Suprapubic skin (tissue), 4 donors: ENCODE measurements around the gene USP32. TPM values are rescaled to one million over a fixed set of nuclear protein-coding genes. Genes with fewer than 3 reads are reported as not detected.
"Not testable (repeated sequence)": the region's sequence is repeated elsewhere in the genome, so short reads cannot be mapped to it uniquely, and the experiment has no call there.

Source experiments
- DNase-seq, 2 donors: peaks; one replicate each; pipeline ENCODE4 v3.0.0-alpha.2; 2019; ENCODE audit warnings: low spot score in 2 of 2
- H3K27ac ChIP-seq: fragments of 200-600 bp; sonication (generic); one replicate; pipeline ENCODE4 v1.5.1; 2019
- H3K27me3 ChIP-seq: fragments of 200-600 bp; sonication (generic); one replicate; pipeline ENCODE4 v1.5.1; 2019
- H3K36me3 ChIP-seq: fragments of 200-600 bp; sonication (generic); one replicate; pipeline ENCODE4 v1.5.1; 2019
- H3K4me1 ChIP-seq: fragments of 200-600 bp; sonication (generic); one replicate; pipeline ENCODE4 v1.5.1; 2019
- H3K4me3 ChIP-seq: fragments of 200-600 bp; sonication (generic); one replicate; pipeline ENCODE4 v1.5.1; 2019; ENCODE audit warnings: mild to moderate bottlenecking
- H3K9me3 ChIP-seq: fragments of 200-600 bp; sonication (generic); one replicate; pipeline ENCODE4 v1.5.1; 2019
- EP300 ChIP-seq: sonication (generic); formaldehyde crosslinking; IDR thresholded peaks from one replicate; pipeline ENCODE4 v1.6.1; 2017; ENCODE audit warnings: antibody characterized with exemption
- POLR2A ChIP-seq, 2 donors: fragments of 450-650 bp; IDR thresholded peaks; one replicate each; pipeline ENCODE4 v1.6.1; 2017; ENCODE audit warnings: antibody characterized with exemption in 2 of 2, mild to moderate bottlenecking in 2 of 2, moderate library complexity in 2 of 2
- POLR2AphosphoS5 ChIP-seq, 3 donors: sonication (generic); formaldehyde crosslinking; IDR thresholded peaks; one replicate each; pipeline ENCODE4 v1.6.1; 2017; ENCODE audit warnings: antibody characterized with exemption in 3 of 3
- WGBS: methylation state at CpG from one replicate; pipeline ENCODE4 v1.1.5; 2018; 5-methylcytosine and 5-hydroxymethylcytosine counted together
- total RNA-seq, 4 donors: library from RNA; depleted of rRNA; stranded (reverse); fragments of >200 nt; gene quantifications; one replicate each; pipeline ENCODE4 v1.1.0, GENCODE V29; 2016
- TF ChIP-seq, protein P1 (sequence below), 2 donors: fragments of 200-600 bp in 1 of 2; fragments of 450-650 bp in 1 of 2; sonication (generic) in 1 of 2; IDR thresholded peaks; one replicate each; pipeline ENCODE4 v1.5.1; 2016 to 2019; ENCODE audit warnings: antibody characterized with exemption in 2 of 2, mild to moderate bottlenecking in 1 of 2, moderate library complexity in 1 of 2

USP32 gene
- total RNA-seq, 4 donors from 2014 or later: 58.3 to 74.5 (median 62.0) TPM

GRCh38 chr17:60426596-60426995 is 34.7 kb upstream of the USP32 start:
- TF ChIP-seq POLR2A (IDR thresholded peaks at IDR 0.05): no peak
- no peak for TF ChIP-seq POLR2AphosphoS5 (IDR thresholded peaks at IDR 0.05)
- TF ChIP-seq, protein P1, sequence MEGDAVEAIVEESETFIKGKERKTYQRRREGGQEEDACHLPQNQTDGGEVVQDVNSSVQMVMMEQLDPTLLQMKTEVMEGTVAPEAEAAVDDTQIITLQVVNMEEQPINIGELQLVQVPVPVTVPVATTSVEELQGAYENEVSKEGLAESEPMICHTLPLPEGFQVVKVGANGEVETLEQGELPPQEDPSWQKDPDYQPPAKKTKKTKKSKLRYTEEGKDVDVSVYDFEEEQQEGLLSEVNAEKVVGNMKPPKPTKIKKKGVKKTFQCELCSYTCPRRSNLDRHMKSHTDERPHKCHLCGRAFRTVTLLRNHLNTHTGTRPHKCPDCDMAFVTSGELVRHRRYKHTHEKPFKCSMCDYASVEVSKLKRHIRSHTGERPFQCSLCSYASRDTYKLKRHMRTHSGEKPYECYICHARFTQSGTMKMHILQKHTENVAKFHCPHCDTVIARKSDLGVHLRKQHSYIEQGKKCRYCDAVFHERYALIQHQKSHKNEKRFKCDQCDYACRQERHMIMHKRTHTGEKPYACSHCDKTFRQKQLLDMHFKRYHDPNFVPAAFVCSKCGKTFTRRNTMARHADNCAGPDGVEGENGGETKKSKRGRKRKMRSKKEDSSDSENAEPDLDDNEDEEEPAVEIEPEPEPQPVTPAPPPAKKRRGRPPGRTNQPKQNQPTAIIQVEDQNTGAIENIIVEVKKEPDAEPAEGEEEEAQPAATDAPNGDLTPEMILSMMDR (IDR thresholded peaks at IDR 0.05): no peak
- no peak for TF ChIP-seq EP300
- 83% methylated on average over 10 of the region's 10 CpGs for WGBS
- Histone ChIP-seq H3K4me1 (peaks cover 6% of the 10 kb centered on the region), H3K27me3 (no peaks in the 10 kb centered on the region), H3K36me3 (no peaks in the 10 kb centered on the region), H3K9me3 (no peaks in the 10 kb centered on the region), H3K27ac (no peak overlapping the region), H3K4me3 (no peak overlapping the region)
- DNase-seq: no peak

DNA sequence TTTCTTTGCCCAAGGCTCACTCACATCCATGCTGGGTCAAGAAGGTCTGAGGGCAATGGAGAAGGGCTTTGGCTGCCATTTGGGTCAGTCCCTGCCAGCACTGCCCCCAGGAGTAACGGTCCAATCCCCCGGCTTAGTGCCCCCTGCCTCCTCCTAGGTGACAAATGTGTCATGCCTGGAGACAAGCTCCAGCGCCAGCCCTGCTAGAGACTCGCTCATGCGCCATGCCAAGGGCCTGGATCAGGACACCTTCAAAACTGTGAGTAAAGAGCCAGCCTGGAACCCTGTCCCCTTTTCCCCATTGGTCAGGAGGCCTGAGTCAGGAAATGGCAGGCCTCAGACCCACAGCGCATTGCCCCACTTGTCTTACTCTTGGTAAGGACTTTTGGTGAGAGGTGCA is 33.7 kb upstream of the USP32 start:
- DNase-seq: no peak
- Histone ChIP-seq H3K4me1 (peaks cover 13% of the 10 kb centered on the region), H3K27ac (no peak overlapping the region), H3K27me3 (no peaks in the 10 kb centered on the region), H3K9me3 (no peaks in the 10 kb centered on the region), H3K4me3 (no peak overlapping the region), H3K36me3 (no peaks in the 10 kb centered on the region)
- 87% methylated on average over 6 of the region's 6 CpGs for WGBS
- TF ChIP-seq POLR2AphosphoS5 (IDR thresholded peaks at IDR 0.05) (no peak), POLR2A (IDR thresholded peaks at IDR 0.05) (no peak)
- TF ChIP-seq, protein P1 (IDR thresholded peaks at IDR 0.05): no peak

- peak in 1 of 2 donors; percentile 8 for DNase-seq
- no peaks in the 10 kb centered on the region for H3K36me3 ChIP-seq
- no peaks in the 10 kb centered on the region for H3K27me3 ChIP-seq
- TF ChIP-seq, protein P1 (IDR thresholded peaks at IDR 0.05): no peak
- TF ChIP-seq EP300 (no peak), POLR2AphosphoS5 (IDR thresholded peaks at IDR 0.05) (no peak), POLR2A (IDR thresholded peaks at IDR 0.05) (no peak)
- no peak overlapping the region for H3K27ac ChIP-seq
- H3K4me3 ChIP-seq: no peak overlapping the region
- no peaks in the 10 kb centered on the region for H3K9me3 ChIP-seq
- H3K4me1 ChIP-seq: peaks cover 14% of the 10 kb centered on the region
- 68% methylated on average over 3 of the region's 3 CpGs for whole genome bisulfite sequencing
Measured at GRCh38 chr17:60423865-60424264, 31.9 kb upstream of the USP32 start.

DNA sequence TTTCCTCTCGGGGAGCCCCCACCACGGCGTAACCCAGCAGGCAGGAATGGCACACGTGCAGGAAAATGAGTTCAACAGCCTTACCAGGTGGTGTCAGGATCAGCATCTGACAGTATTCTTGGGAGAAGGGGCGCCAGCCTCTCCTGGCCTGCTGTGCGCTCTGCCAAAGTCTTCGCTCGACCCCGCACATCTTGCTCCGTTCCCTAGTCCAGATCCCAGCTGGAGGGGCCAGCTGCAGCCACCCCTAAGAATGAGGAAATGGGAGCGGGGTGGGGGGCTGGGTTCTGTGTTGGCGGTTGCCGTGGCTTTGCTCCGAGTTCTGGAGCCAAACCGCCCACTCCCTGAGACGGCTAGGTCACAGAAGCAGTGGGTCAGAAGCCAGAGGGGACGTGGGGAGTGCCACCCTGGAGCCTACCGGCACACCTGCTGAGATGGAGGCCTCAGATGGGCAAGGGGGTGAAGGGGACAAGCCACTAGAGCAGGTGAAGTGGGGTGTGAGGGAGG is 30.3 kb upstream of the USP32 start, which contains the start of gene CHCT1:
TSS of gene CHCT1 (plus strand) at position 328 of the 504 bp plus-strand sequence. CDS start at position 432, 104 bp downstream.
- WGBS: 82% methylated on average over 18 of the region's 18 CpGs
- Histone ChIP-seq H3K27me3 (no peaks in the 10 kb centered on the region), H3K36me3 (no peaks in the 10 kb centered on the region), H3K4me3 (peak within 1 kb of the TSS; percentile 53), H3K9me3 (no peaks in the 10 kb centered on the region), H3K4me1 (peaks cover 14% of the 10 kb centered on the region), H3K27ac (peak within 1 kb of the TSS; percentile 12)
- TF ChIP-seq, protein P1 (IDR thresholded peaks at IDR 0.05): no peak
- TF ChIP-seq EP300: no peak
- no peak for TF ChIP-seq POLR2AphosphoS5 (IDR thresholded peaks at IDR 0.05)
- TF ChIP-seq POLR2A (IDR thresholded peaks at IDR 0.05): no peak
- DNase-seq: peak in 1 of 2 donors; percentile 74

DNA sequence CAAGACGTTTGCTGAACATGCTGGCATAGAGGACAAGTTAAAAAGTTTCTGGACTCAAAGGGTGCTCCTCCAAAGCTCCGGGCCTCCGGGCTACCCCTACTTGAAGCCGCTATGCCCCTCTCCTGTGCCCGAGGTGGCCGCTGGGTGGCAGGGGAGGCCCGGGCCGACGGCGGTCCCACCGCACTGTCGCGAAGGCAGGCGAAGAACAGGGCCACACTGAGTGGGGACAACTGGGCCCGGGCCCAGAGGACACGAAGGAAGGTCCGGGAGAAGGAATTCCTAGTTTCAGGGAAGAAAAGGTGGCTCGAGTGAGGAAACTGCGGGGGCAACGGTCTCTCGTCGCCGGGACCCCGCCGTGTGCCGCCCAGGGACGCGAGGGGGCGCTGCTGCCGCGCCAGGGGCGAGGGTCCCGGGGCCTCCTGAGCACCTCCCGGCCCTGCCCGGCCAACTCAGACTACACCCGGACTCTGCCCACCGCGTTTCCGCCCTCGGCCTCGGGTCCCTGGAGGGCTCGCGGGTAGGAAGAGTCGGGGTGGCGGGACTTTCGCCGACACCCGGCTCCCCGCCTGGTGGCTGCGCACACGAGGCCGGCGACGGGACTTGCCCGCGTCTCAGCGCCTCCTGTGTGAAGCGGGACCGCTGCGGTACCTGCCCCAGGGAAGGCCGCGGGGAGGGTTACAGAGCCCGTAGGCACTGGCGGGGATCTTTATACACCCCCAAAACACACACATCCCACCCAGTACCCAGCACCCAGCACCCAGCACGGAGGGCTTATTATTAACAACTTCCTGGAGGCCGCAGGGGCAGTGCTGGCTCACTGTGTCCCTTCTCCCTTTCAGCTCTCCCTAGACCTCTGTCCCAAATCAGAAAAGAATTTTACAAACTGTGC is 29.6 kb upstream of the USP32 start:
- Histone ChIP-seq H3K4me1 (peaks cover 16% of the 10 kb centered on the region), H3K27me3 (no peaks in the 10 kb centered on the region), H3K4me3 (peak overlapping the region; percentile 53), H3K27ac (peak overlapping the region; percentile 12), H3K36me3 (no peaks in the 10 kb centered on the region), H3K9me3 (no peaks in the 10 kb centered on the region)
- DNase-seq: peak; percentile 80 to 86
- WGBS: 2% methylated on average over 35 of the region's 66 CpGs
- peak in 1 of 2 donors; percentile 18 for TF ChIP-seq POLR2A (IDR thresholded peaks at IDR 0.05)
- TF ChIP-seq EP300: no peak
- TF ChIP-seq POLR2AphosphoS5 (IDR thresholded peaks at IDR 0.05): no peak
- TF ChIP-seq, protein P1 (IDR thresholded peaks at IDR 0.05): peak; percentile 53 to 89

GRCh38 chr17:60419875-60420274 is 27.9 kb upstream of the USP32 start:
- WGBS: 97% methylated on average over 7 of the region's 7 CpGs
- peak in 1 of 2 donors; percentile 26 for DNase-seq
- not testable (repeated sequence) for H3K27ac ChIP-seq, H3K4me3 ChIP-seq, H3K27me3 ChIP-seq, H3K36me3 ChIP-seq, H3K9me3 ChIP-seq
- H3K4me1 ChIP-seq: peaks cover 20% of the 10 kb centered on the region

GRCh38 chr17:60419003-60419402 is 27.1 kb upstream of the USP32 start:
- WGBS: 92% methylated on average over 4 of the region's 4 CpGs
- peaks cover 20% of the 10 kb centered on the region for H3K4me1 ChIP-seq
- not testable (repeated sequence) for H3K9me3 ChIP-seq

More at GRCh38 chr17:60419003-60419402, 27.1 kb upstream of the USP32 start:
- H3K27ac ChIP-seq, DNase-seq, H3K36me3 ChIP-seq, H3K4me3 ChIP-seq, H3K27me3 ChIP-seq: not testable (repeated sequence)
